Activated naive CD8-positive, alpha-beta T cell (primary cell): ENCODE data around the gene RHOH.

Experiments used
- H3K27ac Mint-ChIP-seq: one replicate; pipeline ENCODE4 v1.8.0; 2021; ENCODE audit warnings: mixed read lengths
- H3K27me3 Mint-ChIP-seq: one replicate; pipeline ENCODE4 v1.8.0; 2021; ENCODE audit warnings: mixed read lengths
- H3K36me3 Mint-ChIP-seq: one replicate; pipeline ENCODE4 v1.8.0; 2021; ENCODE audit warnings: mixed read lengths
- H3K4me1 Mint-ChIP-seq: one replicate; pipeline ENCODE4 v1.8.0; 2021; ENCODE audit warnings: low read depth, mixed read lengths
- H3K4me3 Mint-ChIP-seq: one replicate; pipeline ENCODE4 v1.8.0; 2021; ENCODE audit warnings: mild to moderate bottlenecking, mixed read lengths
- H3K9me3 Mint-ChIP-seq: one replicate; pipeline ENCODE4 v1.8.0; 2021; ENCODE audit warnings: low read depth, mixed read lengths

The RHOH gene

DNA sequence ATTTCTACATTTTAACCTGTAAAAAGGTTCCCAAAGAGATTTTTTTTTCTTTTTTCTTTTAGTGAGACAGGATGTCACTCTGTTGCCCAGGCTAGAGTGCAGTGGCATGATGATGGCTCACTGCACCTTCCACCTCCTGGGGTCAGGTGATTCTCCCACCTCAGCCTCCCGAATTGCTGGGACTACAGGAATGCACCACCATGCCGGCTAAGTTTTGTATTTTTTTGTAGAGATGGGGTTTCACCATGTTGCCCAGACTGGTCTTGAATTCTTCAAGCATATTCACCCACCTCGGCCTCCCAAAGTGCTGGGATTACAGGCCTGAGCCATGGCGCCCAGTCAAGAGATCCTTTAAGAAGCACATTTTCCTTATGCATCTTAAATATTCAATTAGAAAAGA is 12.6 kb downstream of the RHOH start:
- no peaks in the 10 kb centered on the region for H3K27me3 Mint-ChIP-seq
- H3K36me3 Mint-ChIP-seq: peaks cover 43% of the 10 kb centered on the region
- H3K27ac Mint-ChIP-seq: peak overlapping the region; percentile 96
- H3K4me1 Mint-ChIP-seq: peaks cover 84% of the 10 kb centered on the region
- peak overlapping the region; percentile 88 for H3K4me3 Mint-ChIP-seq
- no peaks in the 10 kb centered on the region for H3K9me3 Mint-ChIP-seq

GRCh38 chr4:40210776-40211175 is 13.9 kb downstream of the RHOH start:
- Mint-ChIP-seq H3K27me3 (no peaks in the 10 kb centered on the region), H3K27ac (peak overlapping the region; percentile 96), H3K9me3 (no peaks in the 10 kb centered on the region), H3K36me3 (peaks cover 42% of the 10 kb centered on the region), H3K4me1 (peaks cover 84% of the 10 kb centered on the region), H3K4me3 (peak overlapping the region; percentile 88)

- no peaks in the 10 kb centered on the region for H3K27me3 Mint-ChIP-seq
- H3K9me3 Mint-ChIP-seq: no peaks in the 10 kb centered on the region
- H3K27ac Mint-ChIP-seq: peak overlapping the region; percentile 96
- peaks cover 82% of the 10 kb centered on the region for H3K4me1 Mint-ChIP-seq
- H3K4me3 Mint-ChIP-seq: peak overlapping the region; percentile 88
- peaks cover 39% of the 10 kb centered on the region for H3K36me3 Mint-ChIP-seq
These were observed 14.7 kb downstream of the RHOH start for GRCh38 chr4:40211224-40212185.

GRCh38 chr4:40212674-40213527 is 16.1 kb downstream of the RHOH start:
- H3K27ac Mint-ChIP-seq: peak overlapping the region; percentile 96
- H3K27me3 Mint-ChIP-seq: no peaks in the 10 kb centered on the region
- H3K4me1 Mint-ChIP-seq: peaks cover 88% of the 10 kb centered on the region
- peaks cover 42% of the 10 kb centered on the region for H3K36me3 Mint-ChIP-seq
- no peaks in the 10 kb centered on the region for H3K9me3 Mint-ChIP-seq
- peak overlapping the region; percentile 83 for H3K4me3 Mint-ChIP-seq

- H3K4me3 Mint-ChIP-seq: peak overlapping the region; percentile 83
- H3K36me3 Mint-ChIP-seq: peaks cover 44% of the 10 kb centered on the region
- H3K4me1 Mint-ChIP-seq: peaks cover 92% of the 10 kb centered on the region
- no peaks in the 10 kb centered on the region for H3K9me3 Mint-ChIP-seq
- H3K27ac Mint-ChIP-seq: peak overlapping the region; percentile 96
- H3K27me3 Mint-ChIP-seq: no peaks in the 10 kb centered on the region
These were observed 17.2 kb downstream of the RHOH start for GRCh38 chr4:40214038-40214437.

GRCh38 chr4:40214661-40215418 is 18.0 kb downstream of the RHOH start:
- Mint-ChIP-seq H3K4me3 (peak overlapping the region; percentile 83), H3K36me3 (peaks cover 41% of the 10 kb centered on the region)

GRCh38 chr4:40216622-40217366 is 20.0 kb downstream of the RHOH start:
- Mint-ChIP-seq H3K4me1 (peaks cover 96% of the 10 kb centered on the region), H3K4me3 (peak overlapping the region; percentile 83), H3K27me3 (no peaks in the 10 kb centered on the region), H3K36me3 (peaks cover 40% of the 10 kb centered on the region), H3K9me3 (no peaks in the 10 kb centered on the region), H3K27ac (peak overlapping the region; percentile 96)

More at GRCh38 chr4:40214661-40215418, 18.0 kb downstream of the RHOH start:
- no peaks in the 10 kb centered on the region for H3K9me3 Mint-ChIP-seq
- H3K27ac Mint-ChIP-seq: peak overlapping the region; percentile 96
- peaks cover 95% of the 10 kb centered on the region for H3K4me1 Mint-ChIP-seq
- H3K27me3 Mint-ChIP-seq: no peaks in the 10 kb centered on the region

- peaks cover 94% of the 10 kb centered on the region for H3K4me1 Mint-ChIP-seq
- peak overlapping the region; percentile 96 for H3K27ac Mint-ChIP-seq
- H3K36me3 Mint-ChIP-seq: peaks cover 39% of the 10 kb centered on the region
- no peaks in the 10 kb centered on the region for H3K9me3 Mint-ChIP-seq
- no peaks in the 10 kb centered on the region for H3K27me3 Mint-ChIP-seq
- H3K4me3 Mint-ChIP-seq: peak overlapping the region; percentile 83
These were observed 24.9 kb downstream of the RHOH start for GRCh38 chr4:40221744-40222143.

DNA sequence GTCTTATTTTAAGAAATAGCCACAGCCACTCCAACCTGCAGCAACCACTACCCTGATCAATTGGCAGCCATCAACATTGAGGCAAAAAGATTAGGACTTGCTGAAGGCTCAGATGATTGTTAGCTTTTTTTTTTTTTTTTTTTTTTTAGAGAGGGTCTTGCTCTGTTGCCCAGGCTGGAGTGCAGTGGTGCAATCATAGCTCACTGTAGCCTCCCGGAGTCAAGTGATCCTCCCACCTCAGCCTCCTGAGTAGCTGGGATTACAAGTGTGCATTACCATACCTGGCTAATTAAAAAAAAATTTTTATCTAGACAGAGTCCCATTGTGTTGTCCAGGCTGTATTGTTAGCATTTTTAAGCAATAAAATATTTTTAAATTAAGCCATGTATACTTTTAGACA is 26.5 kb downstream of the RHOH start:
- H3K27ac Mint-ChIP-seq: peak overlapping the region; percentile 96
- no peaks in the 10 kb centered on the region for H3K9me3 Mint-ChIP-seq
- H3K27me3 Mint-ChIP-seq: no peaks in the 10 kb centered on the region
- H3K4me3 Mint-ChIP-seq: peak overlapping the region; percentile 83
- H3K4me1 Mint-ChIP-seq: peaks cover 91% of the 10 kb centered on the region
- H3K36me3 Mint-ChIP-seq: peaks cover 38% of the 10 kb centered on the region

- Mint-ChIP-seq H3K27ac (peak overlapping the region; percentile 96), H3K4me1 (peaks cover 91% of the 10 kb centered on the region), H3K4me3 (peak overlapping the region; percentile 83), H3K9me3 (no peaks in the 10 kb centered on the region), H3K36me3 (peaks cover 36% of the 10 kb centered on the region), H3K27me3 (no peaks in the 10 kb centered on the region)
These were observed 27.6 kb downstream of the RHOH start for GRCh38 chr4:40224432-40224831.

DNA sequence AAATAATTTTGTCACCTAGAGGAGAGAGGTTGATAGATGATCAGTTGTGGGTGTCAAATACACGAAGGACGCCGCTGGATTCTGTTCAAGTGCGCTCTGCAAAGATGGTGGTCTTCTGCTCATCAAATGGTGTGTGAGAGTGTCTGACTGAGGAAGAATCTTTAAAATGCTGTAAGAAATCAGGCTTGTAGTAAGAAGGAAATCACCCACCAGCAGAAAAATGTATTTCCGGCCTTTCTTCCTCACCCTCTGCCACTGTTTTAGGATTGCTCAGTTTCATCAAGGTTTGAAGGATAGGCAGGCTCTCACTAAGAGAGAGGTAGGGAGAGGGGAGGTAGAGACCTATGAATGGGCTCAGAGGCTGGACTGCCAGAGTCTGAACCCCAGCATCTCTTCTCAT is 28.7 kb downstream of the RHOH start:
- H3K36me3 Mint-ChIP-seq: peaks cover 38% of the 10 kb centered on the region

DNA sequence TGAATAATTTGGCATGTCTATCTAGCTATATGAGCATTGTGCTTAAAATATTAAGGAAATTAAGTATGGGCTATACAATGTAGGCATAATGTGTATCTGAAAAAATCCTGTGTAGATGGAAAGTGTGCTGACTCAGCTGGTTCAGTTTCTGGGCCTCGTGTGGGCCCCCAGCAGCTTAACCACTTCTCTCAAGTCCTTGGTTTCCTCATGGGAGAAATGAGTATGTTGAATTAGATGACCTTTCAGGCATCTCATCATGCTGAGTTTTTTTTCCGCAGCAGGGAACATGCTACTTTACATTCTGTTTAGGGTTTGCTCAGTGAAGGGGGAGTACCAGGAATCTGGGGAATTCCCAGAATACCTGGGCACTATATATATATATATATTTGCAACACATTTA is 30.5 kb downstream of the RHOH start:
- H3K9me3 Mint-ChIP-seq: no peaks in the 10 kb centered on the region
- H3K4me1 Mint-ChIP-seq: peaks cover 88% of the 10 kb centered on the region
- peaks cover 41% of the 10 kb centered on the region for H3K36me3 Mint-ChIP-seq
- peak overlapping the region; percentile 96 for H3K27ac Mint-ChIP-seq
- no peaks in the 10 kb centered on the region for H3K27me3 Mint-ChIP-seq
- H3K4me3 Mint-ChIP-seq: peak overlapping the region; percentile 83

More for the DNA sequence above, 28.7 kb downstream of the RHOH start:
- Mint-ChIP-seq H3K27ac (peak overlapping the region; percentile 96), H3K4me1 (peaks cover 89% of the 10 kb centered on the region), H3K27me3 (no peaks in the 10 kb centered on the region), H3K9me3 (no peaks in the 10 kb centered on the region), H3K4me3 (peak overlapping the region; percentile 83)

- peaks cover 39% of the 10 kb centered on the region for H3K36me3 Mint-ChIP-seq
- peak overlapping the region; percentile 89 for H3K4me3 Mint-ChIP-seq
- no peaks in the 10 kb centered on the region for H3K27me3 Mint-ChIP-seq
- H3K4me1 Mint-ChIP-seq: peaks cover 89% of the 10 kb centered on the region
- H3K9me3 Mint-ChIP-seq: no peaks in the 10 kb centered on the region
- H3K27ac Mint-ChIP-seq: peak overlapping the region; percentile 99
These were observed 31.9 kb downstream of the RHOH start for GRCh38 chr4:40228497-40229365.
